ENCODE measurements around the gene RDH16.
"Not testable (repeated sequence)": the region's sequence is repeated elsewhere in the genome, so short reads cannot be mapped to it uniquely, and the experiment has no call there.

The RDH16 gene

GRCh38 chr12:56932867-56933266 lies 24.5 kb downstream of the RDH16 start:
- Mint-ChIP-seq H3K4me1 (no peaks in the 10 kb centered on the region), H3K36me3 (no peaks in the 10 kb centered on the region), H3K27me3 (peaks cover 28% of the 10 kb centered on the region), H3K4me3 (no peak overlapping the region), H3K9me3 (no peaks in the 10 kb centered on the region), H3K27ac (no peak overlapping the region)
- no peak for DNase-seq
- CTCF ChIA-PET = no interaction called here

DNA sequence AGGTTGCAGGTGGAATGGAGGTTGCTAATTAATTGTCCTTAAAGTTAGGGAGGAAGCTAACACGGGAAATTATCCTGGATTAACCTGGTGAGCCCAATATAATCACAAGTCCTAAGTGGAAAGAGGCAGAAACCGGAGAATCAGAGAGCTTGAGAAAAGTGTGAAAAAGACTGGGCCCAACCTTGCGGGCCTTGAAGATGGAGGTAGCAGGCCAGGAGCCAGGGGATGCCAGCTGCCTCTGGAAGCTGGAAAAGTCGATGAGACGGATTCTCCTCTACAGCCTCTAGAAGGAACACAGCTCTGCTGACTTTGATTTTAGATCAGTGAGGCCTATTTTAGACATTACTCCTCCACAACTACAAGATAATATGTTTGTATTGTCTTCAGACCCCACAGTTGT lies 25.3 kb downstream of the RDH16 start:
- DNase-seq = no peak
- peaks cover 29% of the 10 kb centered on the region for H3K27me3 Mint-ChIP-seq
- H3K27ac Mint-ChIP-seq = no peak overlapping the region
- H3K4me1 Mint-ChIP-seq = no peaks in the 10 kb centered on the region
- H3K36me3 Mint-ChIP-seq = no peaks in the 10 kb centered on the region
- H3K4me3 Mint-ChIP-seq = no peak overlapping the region
- H3K9me3 Mint-ChIP-seq = no peaks in the 10 kb centered on the region
- CTCF ChIA-PET = no interaction called here

- no peak overlapping the region for H3K27ac Mint-ChIP-seq
- no peaks in the 10 kb centered on the region for H3K36me3 Mint-ChIP-seq
- CTCF ChIA-PET = no interaction called here
- H3K4me3 Mint-ChIP-seq = no peak overlapping the region
- DNase-seq = no peak
- H3K9me3 Mint-ChIP-seq = no peaks in the 10 kb centered on the region
- H3K4me1 Mint-ChIP-seq = no peaks in the 10 kb centered on the region
- H3K27me3 Mint-ChIP-seq = peaks cover 23% of the 10 kb centered on the region
Observed at GRCh38 chr12:56931474-56931978, 25.9 kb downstream of the RDH16 start.

- CTCF ChIA-PET = no interaction called here
- no peak for DNase-seq
- peaks cover 28% of the 10 kb centered on the region for H3K27me3 Mint-ChIP-seq
- H3K27ac Mint-ChIP-seq = no peak overlapping the region
- no peaks in the 10 kb centered on the region for H3K9me3 Mint-ChIP-seq
- H3K36me3 Mint-ChIP-seq = no peaks in the 10 kb centered on the region
- H3K4me1 Mint-ChIP-seq = no peaks in the 10 kb centered on the region
- H3K4me3 Mint-ChIP-seq = no peak overlapping the region
Observed at GRCh38 chr12:56930241-56930640, 27.2 kb downstream of the RDH16 start.

GRCh38 chr12:56929780-56930179 lies 27.6 kb downstream of the RDH16 start:
- CTCF ChIA-PET = no interaction called here
- Mint-ChIP-seq H3K27ac (no peak overlapping the region), H3K9me3 (no peaks in the 10 kb centered on the region), H3K4me3 (no peak overlapping the region), H3K36me3 (no peaks in the 10 kb centered on the region), H3K4me1 (no peaks in the 10 kb centered on the region), H3K27me3 (peaks cover 29% of the 10 kb centered on the region)
- no peak for DNase-seq

GRCh38 chr12:56928262-56928661 lies 29.1 kb downstream of the RDH16 start:
- no peak overlapping the region for H3K4me3 Mint-ChIP-seq
- no peak for DNase-seq
- peaks cover 25% of the 10 kb centered on the region for H3K27me3 Mint-ChIP-seq
- H3K4me1 Mint-ChIP-seq = no peaks in the 10 kb centered on the region
- H3K36me3 Mint-ChIP-seq = no peaks in the 10 kb centered on the region
- no peaks in the 10 kb centered on the region for H3K9me3 Mint-ChIP-seq
- no peak overlapping the region for H3K27ac Mint-ChIP-seq
- CTCF ChIA-PET = interaction anchor here (0.8 kb wide), 1 partner anchor 171 kb away, joined by 3 read pairs; no protein-coding TSS in a partner anchor

- Mint-ChIP-seq H3K36me3 (no peaks in the 10 kb centered on the region), H3K4me3 (no peak overlapping the region), H3K9me3 (no peaks in the 10 kb centered on the region), H3K27me3 (peaks cover 25% of the 10 kb centered on the region), H3K4me1 (no peaks in the 10 kb centered on the region), H3K27ac (no peak overlapping the region)
- CTCF ChIA-PET = no interaction called here
- no peak for DNase-seq
Observed at GRCh38 chr12:56927281-56927680, 30.1 kb downstream of the RDH16 start.

GRCh38 chr12:56922031-56922430 lies 35.4 kb downstream of the RDH16 start:
- CTCF ChIA-PET = no interaction called here
- Mint-ChIP-seq H3K27me3 (peaks cover 22% of the 10 kb centered on the region), H3K4me3 (no peak overlapping the region), H3K9me3 (no peaks in the 10 kb centered on the region), H3K36me3 (no peaks in the 10 kb centered on the region), H3K27ac (no peak overlapping the region), H3K4me1 (no peaks in the 10 kb centered on the region)
- no peak for DNase-seq

DNA sequence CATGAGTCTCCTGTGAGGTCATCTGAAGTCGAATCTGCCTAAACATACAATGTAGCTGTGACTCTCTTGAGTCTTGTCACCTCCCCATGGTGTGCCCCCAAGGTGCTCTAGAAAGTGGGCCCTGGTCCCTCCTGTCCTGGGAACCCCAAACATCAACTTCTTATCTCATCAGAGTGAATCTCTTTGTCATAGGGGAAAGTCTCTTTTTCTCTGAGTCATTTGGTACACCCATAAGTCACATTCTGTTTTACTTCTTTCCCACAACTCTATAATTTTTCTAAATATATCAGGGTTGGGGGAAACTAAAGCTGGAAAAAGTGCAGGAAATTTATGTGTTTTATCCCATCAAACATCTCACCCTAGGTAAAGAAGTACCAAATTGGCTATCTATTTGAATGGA lies 36.1 kb downstream of the RDH16 start:
- Mint-ChIP-seq H3K4me3 (no peak overlapping the region), H3K27ac (no peak overlapping the region), H3K4me1 (no peaks in the 10 kb centered on the region), H3K27me3 (peaks cover 25% of the 10 kb centered on the region), H3K9me3 (no peaks in the 10 kb centered on the region), H3K36me3 (no peaks in the 10 kb centered on the region)
- no peak for DNase-seq
- CTCF ChIA-PET = no interaction called here

GRCh38 chr12:56918139-56918538 lies 39.3 kb downstream of the RDH16 start:
- H3K36me3 Mint-ChIP-seq, CTCF ChIA-PET, H3K27ac Mint-ChIP-seq, DNase-seq, H3K9me3 Mint-ChIP-seq, H3K4me3 Mint-ChIP-seq, H3K4me1 Mint-ChIP-seq: not testable (repeated sequence)
- H3K27me3 Mint-ChIP-seq = peaks cover 13% of the 10 kb centered on the region

- Mint-ChIP-seq H3K4me1 (no peaks in the 10 kb centered on the region), H3K27ac (no peak overlapping the region), H3K36me3 (no peaks in the 10 kb centered on the region), H3K27me3 (peaks cover 13% of the 10 kb centered on the region), H3K9me3 (no peaks in the 10 kb centered on the region), H3K4me3 (no peak overlapping the region)
- CTCF ChIA-PET = interaction anchor here (1.0 kb wide), 1 partner anchor 9 kb away, joined by 3 read pairs; no protein-coding TSS in a partner anchor
- DNase-seq = no peak
Observed at GRCh38 chr12:56916996-56917333, 40.4 kb downstream of the RDH16 start.

DNA sequence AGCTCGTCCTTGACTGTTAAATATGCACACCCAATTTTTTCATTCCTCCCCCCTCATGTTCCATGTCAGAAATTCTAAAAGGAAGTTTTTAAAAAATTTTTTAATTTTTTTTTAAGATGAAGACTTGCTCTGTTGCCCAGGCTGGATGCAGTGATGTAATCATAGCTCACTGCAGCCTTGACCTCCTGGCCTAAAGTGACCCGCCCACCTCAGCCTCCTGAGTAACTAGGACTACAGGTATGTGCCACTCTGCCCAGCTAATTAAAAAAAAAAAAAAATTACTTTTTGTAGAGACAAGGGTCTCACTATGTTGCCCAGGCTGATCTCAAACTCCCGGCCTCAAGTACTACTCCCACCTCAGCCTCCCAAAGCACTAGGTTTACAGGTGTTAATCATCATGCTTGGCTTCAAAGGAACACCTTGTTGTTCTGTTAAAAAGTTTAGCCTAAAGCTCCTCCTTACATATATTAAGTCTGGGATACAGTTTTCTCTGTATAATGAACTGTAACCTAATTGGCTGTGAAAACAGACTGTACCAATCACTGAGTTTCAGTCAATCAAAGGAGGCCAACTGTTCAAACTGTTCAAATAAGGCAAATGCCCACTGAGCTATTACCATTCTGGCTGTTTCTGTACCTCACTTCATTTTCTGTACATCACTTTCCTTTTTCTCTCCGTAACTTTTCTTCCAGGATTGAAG lies 41.0 kb downstream of the RDH16 start:
- no peaks in the 10 kb centered on the region for H3K4me1 Mint-ChIP-seq
- CTCF ChIA-PET = interaction anchor here (0.7 to 1.0 kb wide), 2 partner anchors 9 to 159 kb away, joined by 3 read pairs; no protein-coding TSS in a partner anchor
- no peak overlapping the region for H3K4me3 Mint-ChIP-seq
- no peaks in the 10 kb centered on the region for H3K9me3 Mint-ChIP-seq
- H3K27ac Mint-ChIP-seq = no peak overlapping the region
- DNase-seq = no peak
- H3K27me3 Mint-ChIP-seq = peaks cover 13% of the 10 kb centered on the region
- no peaks in the 10 kb centered on the region for H3K36me3 Mint-ChIP-seq

- peaks cover 9% of the 10 kb centered on the region for H3K27me3 Mint-ChIP-seq
- DNase-seq = no peak
Observed at GRCh38 chr12:56914724-56915123, 42.7 kb downstream of the RDH16 start.

GRCh38 chr12:56914256-56914655 lies 43.2 kb downstream of the RDH16 start:
- CTCF ChIA-PET = no interaction called here
- Mint-ChIP-seq H3K27ac (no peak overlapping the region), H3K4me3 (no peak overlapping the region), H3K9me3 (peaks cover 15% of the 10 kb centered on the region), H3K36me3 (no peaks in the 10 kb centered on the region), H3K27me3 (peaks cover 9% of the 10 kb centered on the region), H3K4me1 (no peaks in the 10 kb centered on the region)
- no peak for DNase-seq

More at GRCh38 chr12:56914724-56915123, 42.7 kb downstream of the RDH16 start:
- Mint-ChIP-seq H3K9me3 (peaks cover 10% of the 10 kb centered on the region), H3K4me1 (no peaks in the 10 kb centered on the region), H3K4me3 (no peak overlapping the region), H3K27ac (no peak overlapping the region), H3K36me3 (no peaks in the 10 kb centered on the region)
- CTCF ChIA-PET = no interaction called here

DNA sequence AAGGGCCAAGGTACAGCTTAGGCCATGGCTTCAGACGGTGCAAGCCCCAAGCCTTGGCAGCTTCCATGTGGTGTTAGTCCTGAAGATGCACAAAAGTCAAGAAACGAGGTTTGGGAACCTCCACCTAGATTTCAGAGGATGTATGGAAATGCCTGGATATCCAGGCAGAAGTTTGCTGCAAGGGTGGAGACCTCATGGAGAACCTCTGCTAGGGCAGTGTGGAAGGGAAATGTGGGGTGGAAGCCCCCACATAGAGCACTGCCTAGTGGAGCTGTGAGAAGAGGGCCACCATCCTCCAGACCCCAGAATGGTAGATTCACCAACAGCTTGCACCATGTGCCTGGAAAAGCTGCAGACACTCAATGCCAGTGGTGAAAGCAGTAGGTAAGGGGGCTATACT lies 48.0 kb downstream of the RDH16 start:
- DNase-seq, H3K27me3 Mint-ChIP-seq, H3K36me3 Mint-ChIP-seq, H3K4me1 Mint-ChIP-seq, CTCF ChIA-PET, H3K27ac Mint-ChIP-seq, H3K4me3 Mint-ChIP-seq: not testable (repeated sequence)
- peaks cover 20% of the 10 kb centered on the region for H3K9me3 Mint-ChIP-seq
